Neural cell (in vitro differentiated cells): Measurements from ENCODE around the gene ZNF182.

Source experiments
- RAD21 ChIP-seq: fragments of 450-650 bp; conservative IDR thresholded peaks from 2 replicates; pipeline ENCODE4 v1.6.1; 2014; ENCODE audit warnings: antibody characterized with exemption, mild to moderate bottlenecking, moderate library complexity
- TF ChIP-seq, protein P1 (sequence below): fragments of 450-650 bp; IDR thresholded peaks from 2 replicates; pipeline ENCODE4 v1.5.1; 2014; ENCODE audit warnings: antibody characterized with exemption, mild to moderate bottlenecking, moderate library complexity; ENCODE audit not compliant: poor library complexity, severe bottlenecking

DNA sequence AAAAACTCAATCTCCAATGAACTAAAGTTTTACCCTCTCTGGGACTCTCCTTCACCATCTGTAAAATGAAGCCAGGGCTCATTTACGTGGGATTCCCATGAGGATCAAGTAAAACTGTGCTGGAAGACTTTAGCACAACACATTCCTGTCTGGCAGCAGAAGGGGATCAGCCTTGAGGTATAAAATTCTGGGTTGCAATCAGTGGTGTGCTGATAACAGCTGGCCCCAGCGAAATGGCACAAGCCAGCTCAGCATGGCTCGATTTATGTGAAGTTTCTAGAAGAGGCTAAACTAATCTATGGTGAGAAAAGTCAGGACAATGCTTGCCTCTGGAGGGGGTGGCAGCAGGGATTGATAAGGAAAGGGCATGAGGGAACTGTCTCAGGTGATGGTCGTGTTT, 39.3 kb upstream of the ZNF182 start:
- TF ChIP-seq, protein P1, sequence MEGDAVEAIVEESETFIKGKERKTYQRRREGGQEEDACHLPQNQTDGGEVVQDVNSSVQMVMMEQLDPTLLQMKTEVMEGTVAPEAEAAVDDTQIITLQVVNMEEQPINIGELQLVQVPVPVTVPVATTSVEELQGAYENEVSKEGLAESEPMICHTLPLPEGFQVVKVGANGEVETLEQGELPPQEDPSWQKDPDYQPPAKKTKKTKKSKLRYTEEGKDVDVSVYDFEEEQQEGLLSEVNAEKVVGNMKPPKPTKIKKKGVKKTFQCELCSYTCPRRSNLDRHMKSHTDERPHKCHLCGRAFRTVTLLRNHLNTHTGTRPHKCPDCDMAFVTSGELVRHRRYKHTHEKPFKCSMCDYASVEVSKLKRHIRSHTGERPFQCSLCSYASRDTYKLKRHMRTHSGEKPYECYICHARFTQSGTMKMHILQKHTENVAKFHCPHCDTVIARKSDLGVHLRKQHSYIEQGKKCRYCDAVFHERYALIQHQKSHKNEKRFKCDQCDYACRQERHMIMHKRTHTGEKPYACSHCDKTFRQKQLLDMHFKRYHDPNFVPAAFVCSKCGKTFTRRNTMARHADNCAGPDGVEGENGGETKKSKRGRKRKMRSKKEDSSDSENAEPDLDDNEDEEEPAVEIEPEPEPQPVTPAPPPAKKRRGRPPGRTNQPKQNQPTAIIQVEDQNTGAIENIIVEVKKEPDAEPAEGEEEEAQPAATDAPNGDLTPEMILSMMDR: no peak
- no peak for TF ChIP-seq RAD21
